Posterior cingulate gyrus (tissue), 11 donors: ENCODE data around the gene CHST8.

Source experiments
- DNase-seq, 10 donors: peaks; one replicate each; pipeline versions ENCODE4 v3.0.0 to v3.0.0-alpha.2; 2020 to 2021; ENCODE audit warnings: mixed read lengths in 3 of 10
- intact Hi-C: fragments of 100-400 bp; cut with DNase I; formaldehyde crosslinking; loops from one replicate; pipeline ENCODE4 v1.15.1; 2023

The CHST8 gene

DNA sequence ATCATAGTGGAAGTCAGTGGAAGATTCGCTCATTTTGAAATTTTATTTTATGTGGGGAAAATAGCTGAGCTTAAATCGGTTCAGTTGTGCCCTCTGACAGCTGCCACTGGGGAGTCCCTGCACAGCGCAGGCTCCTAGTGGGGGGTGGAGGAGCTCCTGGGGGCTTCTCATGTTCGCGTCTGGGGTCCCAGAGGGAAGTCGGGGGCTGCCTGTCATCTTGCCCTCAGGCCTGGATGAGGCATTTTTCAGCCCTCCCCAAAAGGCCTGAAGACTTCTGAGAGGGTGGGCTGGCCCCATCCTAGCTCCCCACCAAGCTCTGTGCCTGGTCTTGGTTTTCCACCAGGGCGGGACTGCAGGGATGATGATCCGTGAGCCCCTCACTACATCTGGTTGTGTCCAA is 82.1 kb downstream of the CHST8 start:
- intact Hi-C loops: no loop called here

DNA sequence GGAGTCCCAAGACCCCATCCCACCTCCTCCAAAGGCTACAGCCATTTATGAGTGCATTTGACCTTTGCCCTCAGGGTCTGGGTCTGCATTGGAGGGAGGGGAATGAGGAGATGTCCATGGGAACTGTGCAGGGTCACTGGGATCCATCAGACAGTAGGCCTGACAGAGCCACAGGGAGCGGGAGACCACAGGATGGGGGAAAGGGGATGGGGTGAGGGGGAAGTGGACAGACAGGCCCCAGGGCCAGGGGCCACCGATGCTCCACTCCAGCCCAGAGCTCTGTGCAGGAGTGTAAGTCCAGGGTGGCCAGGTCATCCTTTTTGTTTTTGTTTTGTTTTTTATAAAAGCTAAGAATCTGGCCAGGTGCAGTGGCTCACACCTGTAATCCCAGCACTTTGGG is 82.5 kb downstream of the CHST8 start:
- peak in 3 of 10 donors; percentile 7 to 47 (median 25) for DNase-seq
- intact Hi-C loops: no loop called here

More for the DNA sequence above, 82.1 kb downstream of the CHST8 start:
- peak in 3 of 10 donors; percentile 19 to 66 (median 28) for DNase-seq

DNA sequence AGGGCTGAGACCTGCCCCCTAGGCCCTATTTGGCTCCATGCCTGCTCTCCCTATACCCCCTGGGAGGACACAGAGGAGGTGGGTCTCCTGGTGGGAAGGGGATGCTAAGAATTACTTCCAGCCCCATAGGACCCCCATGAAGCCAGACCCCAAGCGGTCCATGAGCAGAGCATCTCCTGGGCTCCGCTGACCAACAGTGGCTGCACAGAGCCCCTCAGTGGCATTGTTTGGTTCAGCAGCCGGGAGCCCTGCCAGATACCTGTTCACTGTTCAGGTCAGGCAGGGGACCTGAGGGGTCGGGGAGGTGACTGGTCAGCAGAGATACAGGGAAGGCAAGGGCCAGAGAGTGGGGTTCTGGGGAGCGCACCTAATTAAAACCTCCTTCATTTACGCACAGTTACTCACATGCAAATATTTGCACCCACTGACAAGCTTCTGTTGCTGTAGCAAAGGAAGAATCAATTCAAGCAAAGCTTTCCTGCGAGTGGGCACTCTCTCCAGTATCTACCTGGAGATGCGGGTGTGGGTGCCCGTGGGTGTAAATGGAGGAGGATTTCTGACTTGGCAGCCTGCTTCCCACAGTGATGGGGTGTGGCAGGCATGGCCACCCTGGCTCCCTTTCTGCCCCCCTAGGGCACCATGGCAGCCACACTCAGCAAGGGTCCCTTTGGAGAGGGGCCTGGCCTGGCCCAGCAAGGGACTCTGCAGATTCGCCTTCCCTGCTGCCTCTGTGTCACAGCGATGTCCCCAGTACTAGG is 83.5 kb downstream of the CHST8 start:
- intact Hi-C loops: no loop called here
- DNase-seq: peak in 3 of 10 donors; percentile 42 to 77 (median 43)

DNA sequence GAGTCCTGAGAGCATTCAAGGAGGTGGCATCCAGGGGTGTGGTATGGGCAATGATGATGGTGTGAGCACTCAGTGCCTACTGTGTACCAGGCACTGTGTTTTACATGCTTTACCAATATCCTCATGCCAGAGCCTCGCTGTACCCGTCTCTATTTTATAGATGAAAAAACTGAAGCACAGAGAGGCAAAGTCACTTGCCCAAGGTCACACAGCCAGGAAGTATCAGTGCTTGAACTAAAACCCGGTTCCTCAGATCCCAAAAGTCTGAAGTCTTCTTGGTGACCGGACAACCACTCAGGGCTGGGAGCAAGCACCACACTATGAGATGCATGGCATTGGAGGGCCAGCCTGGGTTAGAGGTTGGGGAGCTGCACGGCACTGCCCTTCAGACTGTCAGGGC is 84.1 kb downstream of the CHST8 start:
- peak in 2 of 10 donors; percentile 25 to 49 for DNase-seq
- intact Hi-C loops: no loop called here

DNA sequence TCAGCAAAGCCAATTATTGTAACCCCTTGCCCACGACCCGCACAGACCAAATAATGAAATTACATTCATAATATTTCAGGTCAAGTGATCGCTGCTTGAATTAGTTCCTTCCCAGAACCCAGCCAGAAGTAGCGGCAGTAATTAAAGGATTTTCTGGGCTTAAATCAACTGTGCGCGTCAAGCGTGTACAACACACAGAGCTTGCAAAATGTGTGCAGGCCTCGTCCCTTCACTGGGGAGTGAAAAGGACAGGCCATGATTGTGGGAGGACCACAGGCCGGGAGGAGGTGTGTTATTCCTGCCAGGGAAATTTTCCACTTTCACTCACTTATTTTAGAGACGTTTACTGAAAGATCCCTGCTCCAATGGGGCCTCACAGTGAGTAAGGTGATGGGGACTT is 84.9 kb downstream of the CHST8 start:
- peak in 2 of 10 donors; percentile 8 to 28 for DNase-seq
- intact Hi-C loops: no loop called here

DNA sequence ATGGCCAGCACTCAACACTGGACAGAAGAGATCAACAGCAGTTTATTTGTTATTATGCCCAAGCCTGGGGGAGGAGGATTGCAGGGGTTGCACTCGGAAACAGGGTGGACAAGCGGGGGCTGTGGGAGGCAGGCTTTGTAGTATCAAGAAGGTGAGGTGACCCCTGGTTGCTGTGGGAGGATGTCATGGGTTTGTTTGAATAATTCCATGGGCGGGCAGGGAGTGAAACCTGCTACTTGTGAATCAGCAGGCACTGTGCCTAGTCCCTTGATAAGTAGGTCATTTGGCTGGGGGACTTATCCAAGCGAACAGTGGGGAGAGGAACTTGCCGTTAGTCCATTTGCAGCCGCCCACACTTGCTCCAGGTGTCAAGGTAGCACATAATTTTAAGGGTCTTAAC is 90.5 kb downstream of the CHST8 start:
- intact Hi-C loops: no loop called here
- no peak for DNase-seq

DNA sequence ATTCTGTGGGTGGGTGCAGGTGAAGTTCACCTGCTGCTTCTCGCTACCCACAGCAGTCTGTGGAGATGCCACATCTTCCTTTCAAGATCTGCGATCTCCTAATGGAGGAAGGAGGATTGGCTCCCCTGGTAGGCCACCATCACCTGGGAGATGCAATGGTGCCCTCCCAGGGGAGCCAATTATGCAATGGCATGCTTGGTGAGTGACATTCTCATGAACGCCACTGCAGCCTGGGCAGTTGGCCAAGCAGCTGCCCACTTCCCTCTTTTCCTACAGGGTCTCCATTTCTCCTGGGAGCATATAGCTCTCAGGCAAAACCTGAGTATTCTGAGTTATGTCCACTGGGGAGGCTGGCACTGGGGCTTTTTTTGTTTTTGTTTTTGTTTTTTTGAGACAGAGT is 91.4 kb downstream of the CHST8 start:
- intact Hi-C loops: no loop called here
- DNase-seq: peak in 3 of 10 donors; percentile 36 to 59 (median 55)

DNA sequence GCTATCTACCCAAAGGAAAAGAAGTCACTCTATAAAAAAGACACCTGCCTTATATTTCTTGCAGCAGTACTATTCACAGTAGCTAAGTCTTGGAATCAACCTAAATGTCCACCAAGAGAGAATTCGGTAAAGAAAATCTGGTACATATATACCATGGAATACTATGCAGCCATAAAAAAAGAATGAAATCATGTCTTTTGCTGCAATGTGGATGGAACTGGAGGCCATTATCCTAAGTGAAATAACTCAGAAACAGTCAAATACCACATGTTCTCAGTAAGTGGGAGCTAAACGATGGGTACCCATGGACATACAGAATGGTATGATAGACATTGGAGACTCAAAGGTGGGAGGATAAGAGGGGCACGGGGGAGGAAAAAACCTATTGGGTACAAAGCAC is 92.4 kb downstream of the CHST8 start:
- no peak for DNase-seq
- intact Hi-C loops: no loop called here

DNA sequence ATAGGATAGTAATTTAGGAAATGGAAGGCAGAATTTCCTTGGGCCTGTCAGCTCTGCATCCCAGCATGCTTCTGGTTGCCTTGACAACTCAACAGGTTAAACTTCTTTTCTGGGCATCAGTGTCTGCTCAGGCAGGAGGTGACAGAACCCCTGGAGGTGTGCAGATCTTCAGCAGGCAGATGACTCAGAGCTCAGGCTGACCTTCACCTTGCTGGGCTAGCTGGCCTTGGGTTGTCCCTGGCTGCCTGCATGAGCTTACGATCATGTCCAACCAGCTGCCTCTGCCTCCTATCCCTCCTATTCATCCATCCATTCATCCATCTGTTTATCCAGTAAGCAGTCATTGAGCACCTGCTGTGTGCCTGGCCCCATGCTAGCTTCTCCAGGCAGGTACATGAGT is 93.7 kb downstream of the CHST8 start:
- DNase-seq: peak in 1 of 10 donors; percentile 22
- intact Hi-C loops: no loop called here

DNA sequence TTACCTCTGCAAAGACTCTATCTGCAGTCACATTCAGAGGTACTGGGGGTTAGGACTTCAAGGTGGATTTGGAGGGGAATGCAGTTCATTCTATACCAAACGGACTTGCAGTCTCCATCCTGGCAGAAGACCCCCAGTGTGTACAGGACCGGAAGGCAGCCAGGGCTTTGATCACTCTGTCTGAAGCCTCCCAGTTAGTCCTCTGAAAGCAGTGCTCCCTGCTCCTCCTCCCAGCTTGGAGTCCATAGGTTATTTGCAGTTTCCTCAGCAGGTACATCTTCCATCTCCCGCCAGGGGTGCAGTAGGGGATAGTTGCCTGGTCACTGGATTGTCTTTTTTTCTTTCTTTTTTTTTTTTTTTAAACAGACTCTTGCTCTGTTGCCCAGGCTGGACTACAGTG is 96.1 kb downstream of the CHST8 start:
- DNase-seq: peak in 1 of 10 donors; percentile 8
- intact Hi-C loops: no loop called here

DNA sequence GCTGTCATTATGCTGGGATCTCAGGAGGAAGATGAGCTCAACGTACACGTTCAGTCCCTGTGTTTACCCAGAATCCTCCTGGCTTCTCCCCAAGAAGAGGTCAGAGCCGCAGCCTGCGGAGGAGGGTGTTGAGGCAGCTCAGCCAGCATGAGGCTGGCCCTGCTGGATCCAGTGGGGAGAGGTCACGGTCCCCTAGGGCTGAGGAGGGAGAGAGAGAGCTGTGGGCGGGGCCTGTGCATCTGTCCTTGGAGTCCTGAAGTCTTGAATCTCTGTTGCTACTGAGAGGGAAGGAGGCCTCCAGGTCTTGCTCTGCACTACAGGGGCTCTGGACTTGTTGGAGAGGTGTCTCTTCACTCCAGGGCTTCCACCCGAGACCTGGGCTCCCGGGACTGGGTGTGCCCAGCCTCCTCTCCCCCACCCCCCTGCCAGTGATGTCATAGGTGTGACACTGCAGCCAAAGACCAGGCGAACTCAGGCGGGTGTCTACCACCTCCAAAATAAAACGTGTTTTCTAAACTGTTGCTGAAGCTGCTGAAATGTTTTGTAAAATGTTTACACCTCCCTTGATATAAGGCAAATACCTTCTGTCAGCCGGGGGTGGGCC is 97.0 kb downstream of the CHST8 start:
- intact Hi-C loops: no loop called here
- DNase-seq: peak in 2 of 10 donors; percentile 53 to 63

DNA sequence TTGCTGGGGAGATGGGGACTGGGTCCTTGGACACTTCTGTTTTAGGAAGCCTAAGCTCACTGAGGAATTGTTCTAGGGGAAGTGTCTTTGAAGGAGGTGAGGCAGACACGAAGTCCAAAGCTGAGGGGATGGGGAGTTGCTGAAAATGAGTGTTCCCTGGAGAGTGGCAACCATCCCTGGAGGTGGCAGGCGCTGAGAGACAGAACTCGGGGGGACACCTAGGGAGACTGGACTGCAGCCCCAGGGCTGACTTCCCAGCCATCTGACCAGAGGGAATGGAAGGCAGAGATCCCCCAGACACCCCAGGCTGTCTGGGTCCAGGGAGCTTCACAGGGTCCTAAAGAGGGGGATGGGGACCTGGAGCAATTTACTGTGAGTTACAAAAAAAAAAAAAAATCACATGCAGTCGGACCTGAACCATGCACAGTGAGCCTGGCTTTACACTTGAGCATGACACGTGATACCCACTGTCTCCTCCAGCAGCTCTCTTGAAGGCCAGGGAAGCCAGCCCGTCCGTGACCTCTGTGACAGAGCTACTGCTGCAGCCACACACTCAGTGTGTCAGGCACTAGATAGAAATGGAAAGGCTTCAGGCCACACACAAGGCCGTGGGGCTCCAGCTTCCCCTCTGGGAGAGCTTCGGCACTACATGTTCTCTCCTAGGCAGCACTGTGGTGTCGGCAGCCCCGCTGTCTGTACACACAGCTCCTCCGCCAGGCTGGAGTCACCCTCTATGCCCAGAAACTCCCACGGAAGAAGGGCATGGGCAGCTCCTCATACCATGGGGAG is 97.8 kb downstream of the CHST8 start:
- peak in 4 of 10 donors; percentile 34 to 88 (median 76) for DNase-seq
- intact Hi-C loops: no loop called here

DNA sequence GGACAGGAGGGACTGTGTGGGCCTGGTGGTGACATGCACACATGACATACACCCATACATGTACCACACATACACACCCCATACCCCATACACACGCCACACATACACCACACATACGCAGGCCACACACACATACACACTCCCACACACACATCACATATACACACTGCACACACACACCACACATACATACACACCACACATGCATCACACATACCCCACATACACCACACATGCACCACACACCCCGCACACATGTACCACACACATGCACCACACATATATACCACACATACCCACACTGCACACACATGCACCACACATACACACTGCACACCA is 98.4 kb downstream of the CHST8 start:
- DNase-seq: no peak
- intact Hi-C loops: no loop called here

DNA sequence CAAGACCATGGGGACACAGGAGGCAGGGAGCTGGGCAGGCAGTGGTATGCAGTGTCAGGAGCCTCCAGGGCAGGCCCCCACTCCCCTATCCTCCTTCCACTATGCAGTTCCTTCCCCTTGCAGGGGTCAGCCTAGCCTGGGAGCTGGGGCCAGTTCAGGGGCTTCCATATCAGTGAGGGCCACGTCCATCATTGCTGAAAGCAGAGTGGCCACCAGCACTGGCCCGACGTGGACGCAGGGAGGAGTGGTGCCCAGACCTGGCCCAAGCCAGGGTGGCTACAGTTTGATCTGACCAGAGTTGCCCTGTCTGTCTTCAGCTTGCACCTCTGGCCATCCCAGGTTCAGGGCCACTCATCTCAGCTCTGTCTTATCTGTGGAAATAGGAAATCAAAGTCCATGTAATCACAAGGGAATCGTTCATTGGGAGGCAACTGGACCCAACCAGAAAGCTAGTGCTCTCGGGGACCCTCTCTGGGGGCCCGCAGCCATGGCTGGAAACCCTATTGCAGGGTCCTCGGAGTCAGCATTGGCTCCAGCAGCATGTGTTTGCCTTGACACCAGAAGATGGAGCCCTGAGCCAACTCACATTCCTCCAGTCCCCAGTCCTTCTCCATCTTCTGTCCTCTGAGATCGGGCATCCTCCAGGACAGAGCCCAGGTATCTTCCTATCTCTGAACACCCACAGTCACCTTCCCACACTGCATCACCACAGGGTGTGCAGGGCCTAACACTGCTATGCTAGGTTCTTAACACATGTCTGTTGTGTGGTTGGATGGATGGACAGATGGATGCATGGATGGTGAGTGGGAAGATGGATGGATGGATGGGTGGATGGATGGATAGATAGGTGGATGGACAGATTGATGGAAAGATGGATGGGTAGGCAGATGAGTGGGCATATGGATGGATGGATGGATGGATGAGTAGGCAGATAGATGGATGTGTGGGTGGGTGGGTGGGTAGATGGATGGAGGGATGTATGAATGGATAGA is 99.2 kb downstream of the CHST8 start:
- DNase-seq: peak in 4 of 10 donors; percentile 19 to 64 (median 42)
- intact Hi-C loops: loop anchor here (1.0 kb wide), 1 partner anchor 50 kb away; no protein-coding TSS in a partner anchor

DNA sequence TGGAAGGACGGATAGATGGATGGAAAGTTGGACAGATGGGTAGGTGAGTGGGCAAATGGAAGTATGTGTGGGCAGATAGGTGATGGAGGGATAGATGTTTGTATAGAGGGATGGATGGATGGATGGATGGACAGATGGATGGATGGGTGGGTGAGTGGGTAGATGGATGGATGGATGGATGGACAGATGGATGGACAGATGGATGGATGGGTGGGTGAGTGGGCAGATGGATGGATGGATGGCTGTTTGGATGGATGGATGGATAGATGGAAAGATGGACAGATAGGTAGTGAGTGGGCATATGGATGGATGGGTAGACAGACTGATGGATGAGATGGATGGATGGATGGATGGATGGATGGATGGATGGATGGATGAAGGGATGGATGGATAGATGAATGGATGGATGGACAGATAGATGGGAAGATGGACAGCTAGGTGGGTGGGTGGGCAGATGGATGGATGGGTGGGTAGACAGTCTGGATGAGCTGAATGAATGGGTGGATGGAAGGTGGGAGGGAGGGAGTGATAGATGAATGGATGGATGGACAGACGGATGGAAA is 100.1 kb downstream of the CHST8 start:
- intact Hi-C loops: loop anchor here (1.0 kb wide), 1 partner anchor 49 kb away; no protein-coding TSS in a partner anchor

DNA sequence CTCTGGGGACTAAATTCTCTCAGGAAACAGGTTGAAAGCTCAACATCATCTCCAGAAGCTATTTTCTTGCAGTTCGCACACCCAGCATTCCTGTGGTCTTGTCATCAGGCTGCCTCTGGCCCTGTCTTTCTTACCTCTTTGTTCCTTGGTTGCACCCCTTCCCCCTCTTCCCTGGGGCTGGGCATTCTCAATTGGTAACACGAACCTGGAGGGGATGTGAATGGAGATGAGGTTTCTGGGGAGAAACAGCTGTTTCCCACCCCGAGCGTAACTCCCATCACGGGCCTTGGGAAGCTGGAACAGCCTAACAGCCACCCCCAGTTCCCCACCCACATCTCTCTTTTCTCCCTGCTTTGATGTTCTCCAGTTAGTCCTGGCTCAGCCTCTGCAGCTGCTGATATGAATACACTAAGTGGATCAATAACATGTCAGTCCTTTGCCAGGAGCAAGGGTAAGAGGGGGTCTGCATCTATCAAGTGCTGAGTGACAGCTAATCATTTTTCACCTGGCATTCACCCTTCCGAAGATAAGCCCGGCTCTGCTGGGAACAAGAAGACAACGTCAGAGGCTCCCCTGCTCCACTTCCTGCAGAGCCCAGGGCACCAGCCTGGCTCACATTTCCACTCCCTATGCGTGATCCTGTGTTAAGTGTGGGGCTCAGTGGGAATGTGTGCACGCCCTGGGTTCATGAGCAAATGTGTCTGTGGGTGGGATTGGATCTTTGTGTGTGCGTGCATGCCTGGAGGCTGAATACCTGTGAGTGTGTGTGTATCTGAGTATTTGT is 100.9 kb downstream of the CHST8 start:
- intact Hi-C loops: no loop called here
- peak in 3 of 10 donors; percentile 46 to 73 (median 55) for DNase-seq

More for the DNA sequence above, 100.1 kb downstream of the CHST8 start:
- DNase-seq: peak in 2 of 10 donors; percentile 0 to 10

DNA sequence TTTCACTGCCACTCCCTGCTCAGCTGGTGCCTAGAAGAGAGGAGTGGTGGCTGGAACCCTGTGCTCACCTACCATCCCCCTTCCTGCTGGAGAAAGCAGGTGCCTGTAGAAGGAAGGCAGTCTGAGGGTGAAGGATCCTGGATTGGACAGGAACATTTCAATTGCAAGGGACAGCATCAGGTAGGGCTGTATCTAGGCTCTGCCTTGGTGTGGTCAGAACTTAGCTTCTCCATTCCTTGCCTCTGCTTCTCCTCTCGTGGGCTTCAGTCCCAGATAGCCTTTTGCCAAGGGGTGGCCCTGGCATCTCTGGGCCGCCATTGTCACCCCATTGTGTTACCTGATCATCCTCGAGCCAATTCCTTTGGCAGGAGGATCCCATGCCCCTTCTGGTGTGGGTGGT is 101.8 kb downstream of the CHST8 start:
- no peak for DNase-seq
- intact Hi-C loops: no loop called here

DNA sequence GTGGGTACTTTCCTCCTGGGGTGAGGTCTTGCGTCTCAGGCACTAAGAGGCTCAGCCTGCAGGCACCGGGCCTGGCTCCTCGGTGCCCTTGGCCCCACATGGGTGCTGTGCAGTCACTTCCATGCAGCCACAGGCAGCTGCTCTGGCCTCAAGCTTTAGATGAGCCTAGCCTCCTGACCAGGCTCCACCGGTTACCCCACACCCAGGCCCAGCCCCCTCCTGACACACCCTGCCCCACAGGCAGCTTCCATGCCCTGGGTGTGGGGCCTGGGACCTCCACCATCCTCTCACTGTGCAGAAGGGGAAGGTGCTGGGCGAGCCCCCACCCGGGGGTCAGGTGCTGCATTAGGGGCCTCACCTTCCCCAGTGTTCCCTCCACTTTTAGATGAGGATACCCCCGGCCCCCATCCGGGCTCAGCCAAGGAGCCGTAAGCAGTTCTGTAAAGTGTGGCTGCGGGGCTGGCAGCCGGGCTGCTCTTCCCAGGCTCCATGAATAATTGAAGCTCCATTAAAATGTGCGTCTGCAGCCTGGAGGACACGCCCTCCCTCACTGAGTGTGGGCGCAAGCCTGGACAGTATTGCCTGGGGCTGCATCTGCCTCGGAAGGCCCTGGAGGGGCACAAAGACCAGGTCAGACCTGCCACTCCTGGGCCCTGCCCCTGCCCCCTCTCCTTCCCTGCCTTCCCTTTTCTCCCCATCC is 102.4 kb downstream of the CHST8 start:
- intact Hi-C loops: no loop called here
- DNase-seq: peak in 3 of 10 donors; percentile 62 to 81 (median 69)
